GM10248 (cell line): ENCODE results near the gene ZNF414.
A peak's percentile ranks its signal among the peaks of the same experiment; 100 is the strongest.

Experiments
- CTCF ChIA-PET: fragments of 300-600 bp; sonication (Branson Sonifier 250); formaldehyde crosslinking; extraction: SDS; loops from one replicate; lab custom pipeline; 2021; ENCODE audit warnings: antibody characterized with exemption; lab: Yijun Ruan, JAX
- POLR2A ChIA-PET: fragments of 350-650 bp; sonication (Branson Sonifier 250); formaldehyde crosslinking; extraction: SDS; loops from one replicate; lab custom pipeline; 2020; ENCODE audit warnings: antibody characterized with exemption; lab: Yijun Ruan, JAX
- DNase-seq: peaks from one replicate; pipeline ENCODE4 v3.0.0; 2012; ENCODE audit errors: extremely low spot score
- TF ChIP-seq, protein P1 (sequence below): IDR thresholded peaks from 2 replicates; pipeline ENCODE4 v1.5.1; 2012; ENCODE audit warnings: mild to moderate bottlenecking, low read depth; ENCODE audit errors: extremely low read depth, missing control alignments, control extremely low read depth

The ZNF414 gene

DNA sequence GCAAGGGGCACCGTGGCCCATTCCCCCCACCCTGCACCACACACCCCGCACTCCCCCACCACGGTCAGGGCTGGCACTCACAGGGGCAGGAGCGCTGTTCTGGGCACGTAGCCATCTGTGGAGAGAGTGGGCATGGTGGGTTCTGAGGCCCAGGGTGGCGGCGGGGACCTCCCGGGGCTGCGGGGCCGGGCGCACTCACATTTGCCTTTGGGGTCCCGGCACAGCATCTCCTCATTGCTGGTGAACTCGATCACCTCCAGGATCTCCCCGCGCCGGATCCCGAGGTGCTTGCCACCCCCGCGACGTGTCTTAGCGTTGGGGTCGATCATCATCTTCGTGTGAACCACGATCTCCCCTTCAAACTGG, 23.6 kb downstream of the ZNF414 start:
- POLR2A ChIA-PET = no interaction called here
- CTCF ChIA-PET = no interaction called here
- TF ChIP-seq, protein P1, sequence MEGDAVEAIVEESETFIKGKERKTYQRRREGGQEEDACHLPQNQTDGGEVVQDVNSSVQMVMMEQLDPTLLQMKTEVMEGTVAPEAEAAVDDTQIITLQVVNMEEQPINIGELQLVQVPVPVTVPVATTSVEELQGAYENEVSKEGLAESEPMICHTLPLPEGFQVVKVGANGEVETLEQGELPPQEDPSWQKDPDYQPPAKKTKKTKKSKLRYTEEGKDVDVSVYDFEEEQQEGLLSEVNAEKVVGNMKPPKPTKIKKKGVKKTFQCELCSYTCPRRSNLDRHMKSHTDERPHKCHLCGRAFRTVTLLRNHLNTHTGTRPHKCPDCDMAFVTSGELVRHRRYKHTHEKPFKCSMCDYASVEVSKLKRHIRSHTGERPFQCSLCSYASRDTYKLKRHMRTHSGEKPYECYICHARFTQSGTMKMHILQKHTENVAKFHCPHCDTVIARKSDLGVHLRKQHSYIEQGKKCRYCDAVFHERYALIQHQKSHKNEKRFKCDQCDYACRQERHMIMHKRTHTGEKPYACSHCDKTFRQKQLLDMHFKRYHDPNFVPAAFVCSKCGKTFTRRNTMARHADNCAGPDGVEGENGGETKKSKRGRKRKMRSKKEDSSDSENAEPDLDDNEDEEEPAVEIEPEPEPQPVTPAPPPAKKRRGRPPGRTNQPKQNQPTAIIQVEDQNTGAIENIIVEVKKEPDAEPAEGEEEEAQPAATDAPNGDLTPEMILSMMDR = no peak
- DNase-seq = no peak

DNA sequence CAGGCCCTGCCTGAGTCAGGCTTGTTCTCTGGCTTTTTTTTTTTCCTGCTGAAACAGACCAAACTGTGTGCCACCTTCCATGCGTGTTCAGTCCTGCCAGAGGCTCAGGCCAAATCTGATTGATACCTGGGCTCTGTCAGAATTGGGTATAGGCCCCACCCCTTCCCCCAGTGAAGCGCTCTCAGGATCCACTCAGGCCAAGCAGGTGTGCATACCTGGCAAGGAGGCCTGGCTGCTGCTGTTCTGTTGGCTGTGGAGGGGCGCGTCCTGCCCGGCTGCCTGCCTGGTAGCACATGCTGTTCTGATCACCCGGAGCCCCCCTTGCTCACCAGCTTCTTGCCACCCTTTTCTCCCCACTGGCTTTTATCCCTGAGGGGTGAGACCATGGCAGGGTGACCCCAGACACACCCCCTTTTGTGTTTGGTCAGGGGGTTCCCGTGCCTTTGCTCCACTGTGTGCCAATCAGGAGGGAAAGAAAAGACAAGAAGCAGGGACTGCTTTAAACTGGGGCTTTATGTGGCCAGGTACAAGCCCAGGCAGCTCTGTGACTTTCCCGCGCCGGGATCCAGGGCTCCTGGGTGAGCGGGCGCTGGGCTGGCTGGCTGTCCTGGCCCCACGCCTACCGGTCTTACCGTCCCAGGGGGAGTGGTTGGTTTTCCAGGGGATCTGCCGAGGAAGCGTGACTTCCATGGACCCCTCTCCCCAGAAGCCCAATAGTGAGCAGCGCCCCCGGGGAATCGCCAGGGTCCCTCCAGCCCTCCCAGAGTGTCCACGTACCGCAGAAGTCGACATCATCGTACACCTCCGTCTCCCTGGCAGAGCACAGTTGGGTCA, 24.2 kb downstream of the ZNF414 start:
- no peak for DNase-seq
- TF ChIP-seq, protein P1 = no peak
- POLR2A ChIA-PET = no interaction called here
- CTCF ChIA-PET = interaction anchor here (3.7 kb wide), 1 partner anchor 16 kb away, joined by 13 read pairs; no protein-coding TSS in a partner anchor

DNA sequence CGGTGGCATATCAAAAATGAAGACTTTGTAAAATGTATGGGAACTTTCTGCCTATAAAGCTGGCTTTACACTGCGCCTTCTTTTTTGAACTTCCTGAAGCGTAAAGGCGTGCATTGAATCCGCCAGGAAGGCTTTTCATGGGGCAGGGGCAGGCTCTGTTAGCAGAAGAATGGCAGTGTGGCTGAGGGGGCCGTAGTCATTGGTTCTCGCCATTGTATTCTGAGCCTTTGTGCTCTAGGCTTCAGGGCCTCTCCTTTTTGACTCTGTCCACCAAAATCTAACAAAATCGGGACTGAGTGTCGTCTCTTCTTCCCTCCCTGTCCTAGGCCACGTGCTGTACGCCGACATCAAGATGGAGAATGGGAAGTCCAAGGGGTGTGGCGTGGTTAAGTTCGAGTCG, 25.6 kb downstream of the ZNF414 start:
- TF ChIP-seq, protein P1 = no peak
- CTCF ChIA-PET = interaction anchor here (1.1 to 3.7 kb wide), 3 partner anchors 16 to 75 kb away, joined by 3 to 13 read pairs (median 4); partner anchors contain the start of gene MARCHF2
- DNase-seq = no peak
- POLR2A ChIA-PET = interaction anchor here (0.6 kb wide), 1 partner anchor 13 kb away, joined by 7 read pairs; no protein-coding TSS in a partner anchor

DNA sequence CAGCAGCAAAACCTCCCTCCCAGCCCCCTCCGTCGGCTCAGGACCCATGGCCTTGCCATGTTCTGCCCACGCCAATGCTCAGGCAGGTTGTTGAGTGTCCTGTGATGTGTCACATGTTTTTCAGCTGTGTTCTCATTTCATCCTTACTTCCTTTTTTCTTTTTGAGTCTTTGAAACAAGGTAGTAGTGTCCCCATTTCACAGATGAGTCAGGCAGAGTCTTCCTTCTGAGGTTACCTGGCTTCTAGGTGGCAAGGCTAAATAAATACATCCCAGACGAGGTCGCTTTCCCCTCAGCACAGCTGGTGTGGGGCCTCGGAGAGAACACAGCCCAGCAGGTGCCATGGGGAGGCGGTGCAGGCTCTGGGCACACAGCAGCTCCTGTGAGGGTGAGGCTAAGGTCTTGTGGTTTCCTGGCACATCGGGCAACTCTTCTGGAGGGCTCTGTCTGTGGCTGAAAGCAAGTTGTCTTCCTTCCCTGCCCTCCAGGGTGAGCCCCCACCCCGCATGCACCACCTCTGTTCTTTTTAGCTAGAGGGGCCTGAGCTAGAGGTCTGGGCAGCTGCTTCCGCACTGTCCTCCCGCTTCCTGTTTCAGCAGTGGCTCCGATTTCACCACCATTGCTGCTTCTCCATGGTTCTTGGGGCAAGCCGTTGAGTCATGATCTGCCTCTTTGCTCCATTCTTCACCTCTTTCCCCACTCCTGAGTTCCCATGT, 26.7 kb downstream of the ZNF414 start:
- peak; percentile 46 for DNase-seq
- TF ChIP-seq, protein P1 = no peak
- CTCF ChIA-PET = interaction anchor here (1.0 to 3.7 kb wide), 11 partner anchors 9 to 558 kb away, joined by 3 to 13 read pairs (median 3); partner anchors contain the start of genes MARCHF2 and ZNF414
- POLR2A ChIA-PET = no interaction called here

DNA sequence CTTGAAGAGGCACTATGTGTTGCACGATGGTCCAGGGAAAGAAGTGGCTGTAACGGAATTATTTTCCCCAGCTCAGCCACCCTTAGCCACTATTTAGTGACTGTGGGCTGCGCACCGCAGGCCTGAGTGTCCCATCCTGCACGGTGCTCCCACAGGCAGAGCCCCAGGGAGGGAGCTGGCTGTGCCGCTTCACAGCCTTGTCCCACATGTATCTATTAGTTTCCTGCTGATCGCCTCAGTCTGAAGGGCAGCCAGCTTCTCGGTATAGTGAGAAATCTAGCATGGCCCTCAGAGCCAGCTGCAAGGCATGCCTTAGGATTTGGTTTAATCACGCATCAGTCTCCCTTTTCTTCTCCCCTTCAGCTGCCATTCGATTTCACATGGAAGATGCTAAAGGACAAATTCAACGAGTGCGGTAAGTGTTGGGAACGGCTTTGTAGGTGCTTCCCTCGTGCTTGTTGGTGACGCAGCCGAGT, 27.3 kb downstream of the ZNF414 start:
- CTCF ChIA-PET = interaction anchor here (0.9 to 3.7 kb wide), 9 partner anchors 8 to 557 kb away, joined by 3 to 13 read pairs (median 3); partner anchors contain the start of gene ZNF414
- DNase-seq = no peak
- TF ChIP-seq, protein P1 = no peak
- POLR2A ChIA-PET = no interaction called here

DNA sequence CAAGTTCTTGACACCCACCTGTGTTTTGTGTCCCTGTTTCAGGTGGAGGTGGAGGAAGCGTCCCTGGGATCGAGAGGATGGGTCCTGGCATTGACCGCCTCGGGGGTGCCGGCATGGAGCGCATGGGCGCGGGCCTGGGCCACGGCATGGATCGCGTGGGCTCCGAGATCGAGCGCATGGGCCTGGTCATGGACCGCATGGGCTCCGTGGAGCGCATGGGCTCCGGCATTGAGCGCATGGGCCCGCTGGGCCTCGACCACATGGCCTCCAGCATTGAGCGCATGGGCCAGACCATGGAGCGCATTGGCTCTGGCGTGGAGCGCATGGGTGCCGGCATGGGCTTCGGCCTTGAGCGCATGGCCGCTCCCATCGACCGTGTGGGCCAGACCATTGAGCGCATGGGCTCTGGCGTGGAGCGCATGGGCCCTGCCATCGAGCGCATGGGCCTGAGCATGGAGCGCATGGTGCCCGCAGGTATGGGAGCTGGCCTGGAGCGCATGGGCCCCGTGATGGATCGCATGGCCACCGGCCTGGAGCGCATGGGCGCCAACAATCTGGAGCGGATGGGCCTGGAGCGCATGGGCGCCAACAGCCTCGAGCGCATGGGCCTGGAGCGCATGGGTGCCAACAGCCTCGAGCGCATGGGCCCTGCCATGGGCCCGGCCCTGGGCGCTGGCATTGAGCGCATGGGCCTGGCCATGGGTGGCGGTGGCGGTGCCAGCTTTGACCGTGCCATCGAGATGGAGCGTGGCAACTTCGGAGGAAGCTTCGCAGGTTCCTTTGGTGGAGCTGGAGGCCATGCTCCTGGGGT, 28.2 kb downstream of the ZNF414 start:
- CTCF ChIA-PET = interaction anchor here (0.6 to 3.7 kb wide), 6 partner anchors 9 to 34 kb away, joined by 3 to 13 read pairs (median 4); no protein-coding TSS in a partner anchor
- TF ChIP-seq, protein P1 = no peak
- DNase-seq = no peak
- POLR2A ChIA-PET = no interaction called here
